Measurements from ENCODE around the gene USP44.

GRCh38 chr12:95505039-95505438, 46.2 kb downstream of the USP44 start:
- TF ChIP-seq POLR2AphosphoS5 (IDR thresholded peaks at IDR 0.05; ENCODE audit: insufficient read depth, low read depth, low read length): no peak
- TF ChIP-seq GATA2 (IDR thresholded peaks at IDR 0.05; ENCODE audit: insufficient read depth, insufficient read length, low read depth, low read length): no peak
- TF ChIP-seq EZH2 (IDR thresholded peaks at IDR 0.05; ENCODE audit: borderline replicate concordance, low read depth, low read length, severe bottlenecking): no peak
- no peak for TF ChIP-seq CTCF (IDR thresholded peaks at IDR 0.05; ENCODE audit: extremely low read depth in 1 of 2, insufficient read depth in 1 of 2, low read depth in 1 of 2, low read length in 2 of 2)
- no peak for TF ChIP-seq POLR2A (IDR thresholded peaks at IDR 0.05; ENCODE audit: low read depth, low read length)
- TF ChIP-seq MAX (IDR thresholded peaks at IDR 0.05; ENCODE audit: insufficient read depth, insufficient read length): no peak
- no peak for TF ChIP-seq MYC (IDR thresholded peaks at IDR 0.05; ENCODE audit: low read depth, low read length)

All from endothelial cell of umbilical vein (primary cell).